GM12878 (cell line): ENCODE data around the gene TPGS1. TPM values are rescaled to one million over a fixed set of nuclear protein-coding genes. Genes with fewer than 3 reads are reported as not detected.

Experiments
- ATAC-seq: fragments of 200-7000 bp; cut with Tn5 transposase; 3 replicates; pipeline ENCODE4 v1.9.1; 2020; ENCODE audit warnings: mild to moderate bottlenecking, moderate library complexity
- BruUV-seq: library from RNA; stranded (reverse); fragments of 400-500 nt; replicated peaks from 2 replicates; lab custom pipeline; 2021; lab: Mats Ljungman, UMichigan
- CTCF ChIA-PET: fragments of 300-600 bp; sonication (Branson Sonifier 250); formaldehyde crosslinking; extraction: SDS; loops from one replicate; lab custom pipeline; 2021; ENCODE audit warnings: inconsistent platforms; lab: Yijun Ruan, JAX
- POLR2A ChIA-PET: fragments of 350-600 bp; formaldehyde crosslinking; extraction: SDS; loops from one replicate; lab custom pipeline; 2021; ENCODE audit warnings: inconsistent platforms; lab: Charles Lee
- RAD21 ChIA-PET: fragments of 300-600 bp; sonication (Branson Sonifier 250); formaldehyde crosslinking; loops from one replicate; lab custom pipeline; 2023; ENCODE audit warnings: antibody characterized with exemption; ENCODE audit not compliant: unreplicated experiment; lab: Charles Lee
- SMC1A ChIA-PET: fragments of 300-600 bp; sonication (Branson Sonifier 250); formaldehyde crosslinking; loops from one replicate; lab custom pipeline; 2023; ENCODE audit not compliant: unreplicated experiment, uncharacterized antibody; lab: Charles Lee
- DNase-seq: peaks from one replicate; pipeline ENCODE4 v3.0.0-alpha.2; 2011; ENCODE audit warnings: low read depth, low spot score
- FAIRE-seq: peaks from 3 replicates; lab custom pipeline; 2011; peaks lifted over from hg19 to GRCh38; lab: Jason Lieb, UNC
- H2AFZ ChIP-seq: 2 replicates; pipeline ENCODE4 v1.6.0; 2011; ENCODE audit warnings: low read depth, low read length, control low read depth; ENCODE audit not compliant: control insufficient read depth
- H3K27ac ChIP-seq: 2 replicates; pipeline ENCODE4 v1.5.1; 2011; ENCODE audit warnings: control low read depth; ENCODE audit not compliant: control insufficient read depth, insufficient read depth
- H3K27me3 ChIP-seq, 2 experiments: replicated peaks in 1 of 2; 2 replicates each; pipeline versions ENCODE4 v1.6.0 to v1.6.1; 2011; ENCODE audit warnings: low read length in 1 of 2; ENCODE audit not compliant: control insufficient read depth in 2 of 2, insufficient read depth in 2 of 2
- H3K36me3 ChIP-seq, 2 experiments: 2 replicates each; pipeline ENCODE4 v1.5.1; 2011; ENCODE audit warnings: low read length in 1 of 2; ENCODE audit not compliant: control insufficient read depth in 2 of 2, insufficient read depth in 2 of 2
- H3K4me1 ChIP-seq: 2 replicates; pipeline ENCODE4 v1.6.1; 2011; ENCODE audit warnings: mild to moderate bottlenecking, low read length, moderate library complexity, mixed read lengths; ENCODE audit not compliant: control insufficient read depth, insufficient read depth
- H3K4me2 ChIP-seq: 2 replicates; pipeline ENCODE4 v1.6.0; 2011; ENCODE audit warnings: control low read depth; ENCODE audit not compliant: control insufficient read depth, insufficient read depth
- H3K4me3 ChIP-seq: fragments of 200-600 bp; sonication (generic); 2 replicates; pipeline ENCODE4 v1.5.1; 2016
- H3K79me2 ChIP-seq: 2 replicates; pipeline ENCODE4 v1.6.0; 2011; ENCODE audit warnings: low read length; ENCODE audit not compliant: control insufficient read depth, insufficient read depth
- H3K9ac ChIP-seq: 2 replicates; pipeline ENCODE4 v1.8.0; 2011; ENCODE audit warnings: low read length, control low read depth, mixed read lengths; ENCODE audit not compliant: control insufficient read depth, insufficient read depth
- H3K9me3 ChIP-seq: replicated peaks from 3 replicates; pipeline ENCODE4 v1.5.1; 2011; ENCODE audit warnings: mild to moderate bottlenecking, low read length; ENCODE audit not compliant: control insufficient read depth, insufficient read depth
- H4K20me1 ChIP-seq: 2 replicates; pipeline ENCODE4 v1.6.0; 2011; ENCODE audit not compliant: control insufficient read depth, insufficient read depth
- BCL3 ChIP-seq: IDR thresholded peaks from 2 replicates; pipeline ENCODE4 v1.6.1; 2011; ENCODE audit warnings: borderline replicate concordance, low read depth, mild to moderate bottlenecking, moderate library complexity, low read length; ENCODE audit not compliant: insufficient read depth, poor library complexity, severe bottlenecking
- BRCA1 ChIP-seq: IDR thresholded peaks from 2 replicates; pipeline ENCODE4 v1.6.1; 2011; ENCODE audit warnings: low read depth, low read length, improper control_type of control experiment
- FOXM1 ChIP-seq: IDR thresholded peaks from 2 replicates; pipeline ENCODE4 v1.6.1; 2012; ENCODE audit warnings: low read depth, mild to moderate bottlenecking, inconsistent platforms, low read length, moderate library complexity
- JUND ChIP-seq: IDR thresholded peaks from 2 replicates; pipeline ENCODE4 v1.6.1; 2012; ENCODE audit warnings: low read depth, mild to moderate bottlenecking, low read length, improper control_type of control experiment, moderate library complexity
- LARP7 ChIP-seq: fragments of 450-650 bp; IDR thresholded peaks from 2 replicates; pipeline ENCODE4 v1.6.1; 2017; ENCODE audit warnings: mild to moderate bottlenecking
- MTA2 ChIP-seq: fragments of 450-650 bp; IDR thresholded peaks from 2 replicates; pipeline ENCODE4 v1.6.1; 2016; ENCODE audit warnings: low read depth, mild to moderate bottlenecking, moderate library complexity
- SIX5 ChIP-seq: IDR thresholded peaks from 2 replicates; pipeline ENCODE4 v1.6.1; 2011; ENCODE audit warnings: mild to moderate bottlenecking, low read depth, low read length, moderate library complexity; ENCODE audit not compliant: severe bottlenecking
- STAT3 ChIP-seq: IDR thresholded peaks from 2 replicates; pipeline ENCODE4 v1.6.1; 2011; ENCODE audit warnings: low read depth, low read length, improper control_type of control experiment
- SUZ12 ChIP-seq: fragments of 200-600 bp; sonication (generic); IDR thresholded peaks from one replicate; pipeline ENCODE4 v1.6.1; 2018; ENCODE audit warnings: antibody characterized with exemption, mild to moderate bottlenecking; ENCODE audit not compliant: unreplicated experiment
- YY1 ChIP-seq: IDR thresholded peaks from 2 replicates; pipeline ENCODE4 v1.6.1; 2011; ENCODE audit warnings: low read depth, mild to moderate bottlenecking, low read length
- ZBTB40 ChIP-seq: fragments of 450-650 bp; IDR thresholded peaks from 2 replicates; pipeline ENCODE4 v1.6.1; 2016; ENCODE audit warnings: mild to moderate bottlenecking, moderate library complexity, borderline replicate concordance
- WGBS: methylation state at CpG from one replicate; pipeline ENCODE4 v1.1.6; 2016; ENCODE audit warnings: low lambda C conversion rate; ENCODE audit not compliant: insufficient replicate concordance, insufficient coverage; ENCODE audit errors: missing lambda C conversion rate; 5-methylcytosine and 5-hydroxymethylcytosine counted together
- in situ Hi-C: fragments of 300-500 bp; cut with MboI; formaldehyde crosslinking; loops from 9 replicates; pipeline ENCODE4 v1.14.3; 2018; ENCODE audit warnings: mixed read lengths
- intact Hi-C: fragments of 100-400 bp; cut with micrococcal nuclease; formaldehyde crosslinking; loops from one replicate; pipeline ENCODE4 v1.14.2; 2022; ENCODE audit not compliant: unreplicated experiment
- polyA plus RNA-seq, 11 experiments: library from polyadenylated mRNA; depleted of rRNA in 4 of 11; unstranded in 6 of 11; stranded (reverse) in 5 of 11; fragments of >200 nt; fragmentation: Nextera tagmentation in 4 of 11; fragmentation: Illumina TruSeq in 1 of 11; extraction: Ambion mirVana in 4 of 11; extraction: Trizol in 1 of 11; gene quantifications; 1 replicate in 1 of 11; 2 replicates in 10 of 11; pipeline versions ENCODE4 v1.2.1 to v1.2.3, GENCODE V29; 2011 to 2016; ENCODE audit warnings: inconsistent platforms in 2 of 11, missing spikeins in 2 of 11, low read depth in 1 of 11
- total RNA-seq, 4 experiments: library from RNA; depleted of rRNA in 3 of 4; stranded (reverse); fragments of >200 nt in 3 of 4; fragmentation: Illumina TruSeq in 1 of 4; extraction: Trizol in 1 of 4; gene quantifications; 2 replicates each; pipeline versions ENCODE4 v1.2.1 to v1.2.3, GENCODE V29; 2013 to 2021

The TPGS1 gene
- total and polyA plus RNA-seq, 10 of the 15 experiments (the other 5 are each of a cell fraction or from before 2014, with no cell fraction given) = 0.24 to 24.7 (median 7.7) TPM; not detected in 2

- ATAC-seq (no peak), FAIRE-seq (no peak), DNase-seq (no peak)
- no peaks in the 10 kb centered on the region for H4K20me1 ChIP-seq
- H3K4me1 ChIP-seq = no peaks in the 10 kb centered on the region
- TF ChIP-seq LARP7 (no peak), BRCA1 (no peak), SUZ12 (no peak), STAT3 (no peak)
- H3K79me2 ChIP-seq = no peaks in the 10 kb centered on the region
- ChIA-PET CTCF (interaction anchor here (1.3 to 2.8 kb wide), 2 partner anchors 9 to 10 kb away, joined by 4 to 12 read pairs; no protein-coding TSS in a partner anchor), POLR2A (no interaction called here), RAD21 (no interaction called here), SMC1A (interaction anchor here (0.6 kb wide), 1 partner anchor 14 kb away, joined by 3 read pairs; no protein-coding TSS in a partner anchor)
- no TSS peak for BruUV-seq
- H3K9me3 ChIP-seq = no peaks in the 10 kb centered on the region; the same call in 2 of the 3 replicates
- H2AFZ ChIP-seq = no peak within 1 kb of the TSS
- no peak within 1 kb of the TSS for H3K27ac ChIP-seq
- intact Hi-C loops (no loop called here), in situ Hi-C loops (no loop called here)
- no peak within 1 kb of the TSS for H3K4me3 ChIP-seq
- no peaks in the 10 kb centered on the region for H3K36me3 ChIP-seq
- H3K9ac ChIP-seq = no peak within 1 kb of the TSS
- WGBS = 15% methylated on average over 24 of the region's 33 CpGs
- no peaks in the 10 kb centered on the region; a peak in 1 of 4 replicates for H3K27me3 ChIP-seq
- H3K4me2 ChIP-seq = no peak within 1 kb of the TSS
These were observed 11.1 kb upstream of the TPGS1 start, which contains the start of gene MADCAM1 for GRCh38 chr19:496112-496665. Gene MADCAM1 (plus strand): TSS chr19:496486. CDS start chr19:496500, 14 bp downstream.

GRCh38 chr19:496986-497385 is 10.3 kb upstream of the TPGS1 start:
- Histone ChIP-seq H3K27ac (no peak overlapping the region), H2AFZ (no peak overlapping the region), H3K9me3 (no peaks in the 10 kb centered on the region; the same call in 2 of the 3 replicates), H3K79me2 (no peaks in the 10 kb centered on the region), H3K4me1 (no peaks in the 10 kb centered on the region), H3K4me2 (no peak overlapping the region), H3K4me3 (no peak overlapping the region), H3K36me3 (no peaks in the 10 kb centered on the region), H4K20me1 (no peaks in the 10 kb centered on the region), H3K9ac (no peak overlapping the region), H3K27me3 (no peaks in the 10 kb centered on the region; a peak in 1 of 4 replicates)
- intact Hi-C loops (no loop called here), in situ Hi-C loops (no loop called here)
- BruUV-seq = no TSS peak
- ChIA-PET RAD21 (no interaction called here), SMC1A (no interaction called here), CTCF (no interaction called here), POLR2A (no interaction called here)
- no peak for DNase-seq
- no peak for FAIRE-seq
- ATAC-seq = no peak
- WGBS = no CpG with 5 or more reads among the region's 18 CpGs
- TF ChIP-seq BCL3 (no peak), YY1 (no peak), JUND (no peak), FOXM1 (no peak), ZBTB40 (no peak), SIX5 (no peak), MTA2 (no peak)
